HL-60 (cell line): ENCODE measurements around the gene OARD1.

ENCODE experiments used
- DNase-seq, 2 experiments: peaks; one replicate each; pipeline ENCODE4 v3.0.0-alpha.2; 2010 to 2020; ENCODE audit warnings: low read depth in 1 of 2, low spot score in 1 of 2
- H3K27ac ChIP-seq: fragments of 250-450 bp; sonication (Bioruptor Pico); replicated peaks from 2 replicates; pipeline ENCODE4 v1.5.1; 2020; ENCODE audit warnings: mild to moderate bottlenecking, moderate library complexity
- H3K27me3 ChIP-seq: fragments of 250-450 bp; sonication (Bioruptor Pico); 2 replicates; pipeline ENCODE4 v1.5.1; 2021; ENCODE audit warnings: mild to moderate bottlenecking, moderate library complexity; ENCODE audit not compliant: insufficient read depth, poor library complexity, severe bottlenecking
- H3K4me3 ChIP-seq: replicated peaks from 2 replicates; pipeline ENCODE4 v1.5.1; 2011; ENCODE audit warnings: mild to moderate bottlenecking, control low read depth, low read length; ENCODE audit not compliant: insufficient read depth
- GABPA ChIP-seq: IDR thresholded peaks from 2 replicates; pipeline ENCODE4 v1.6.1; 2012; ENCODE audit warnings: low read depth
- POLR2AphosphoS5 ChIP-seq: IDR thresholded peaks from 2 replicates; pipeline ENCODE4 v1.6.1; 2012; ENCODE audit warnings: low read depth
- SPI1 ChIP-seq: IDR thresholded peaks from 2 replicates; pipeline ENCODE4 v1.6.1; 2012; ENCODE audit warnings: low read depth, mild to moderate bottlenecking, borderline replicate concordance
- TF ChIP-seq, protein P1 (sequence below): IDR thresholded peaks from one replicate; pipeline ENCODE4 v1.5.1; 2011; ENCODE audit warnings: low read length, control low read depth, inconsistent platforms; ENCODE audit not compliant: insufficient read depth
- TF ChIP-seq, protein P2 (sequence below): IDR thresholded peaks from 2 replicates; pipeline ENCODE4 v1.6.1; 2012; ENCODE audit warnings: low read depth; ENCODE audit not compliant: insufficient replicate concordance

The OARD1 gene

DNA sequence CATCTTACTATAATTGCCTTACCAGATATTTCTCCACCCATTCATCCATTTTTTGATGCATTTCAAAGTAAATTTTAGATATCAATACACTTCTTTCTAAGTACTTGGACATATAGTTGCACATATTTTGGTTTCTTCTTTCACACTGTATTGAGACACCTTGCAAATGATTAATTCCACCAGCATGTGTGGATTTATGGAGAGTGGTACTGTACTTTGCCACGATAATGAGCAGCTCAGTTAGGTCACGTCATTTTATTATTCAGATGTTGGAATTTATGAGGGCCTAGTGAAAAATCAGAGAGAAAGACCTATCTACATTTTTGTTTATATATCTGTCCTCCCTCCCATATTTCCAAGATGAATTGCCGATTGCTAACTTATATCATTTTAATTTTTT lies 5.9 kb upstream of the OARD1 start:
- no peaks in the 10 kb centered on the region for H3K27me3 ChIP-seq
- H3K27ac ChIP-seq: no peak overlapping the region
- H3K4me3 ChIP-seq: no peak overlapping the region
- TF ChIP-seq, protein P1, sequence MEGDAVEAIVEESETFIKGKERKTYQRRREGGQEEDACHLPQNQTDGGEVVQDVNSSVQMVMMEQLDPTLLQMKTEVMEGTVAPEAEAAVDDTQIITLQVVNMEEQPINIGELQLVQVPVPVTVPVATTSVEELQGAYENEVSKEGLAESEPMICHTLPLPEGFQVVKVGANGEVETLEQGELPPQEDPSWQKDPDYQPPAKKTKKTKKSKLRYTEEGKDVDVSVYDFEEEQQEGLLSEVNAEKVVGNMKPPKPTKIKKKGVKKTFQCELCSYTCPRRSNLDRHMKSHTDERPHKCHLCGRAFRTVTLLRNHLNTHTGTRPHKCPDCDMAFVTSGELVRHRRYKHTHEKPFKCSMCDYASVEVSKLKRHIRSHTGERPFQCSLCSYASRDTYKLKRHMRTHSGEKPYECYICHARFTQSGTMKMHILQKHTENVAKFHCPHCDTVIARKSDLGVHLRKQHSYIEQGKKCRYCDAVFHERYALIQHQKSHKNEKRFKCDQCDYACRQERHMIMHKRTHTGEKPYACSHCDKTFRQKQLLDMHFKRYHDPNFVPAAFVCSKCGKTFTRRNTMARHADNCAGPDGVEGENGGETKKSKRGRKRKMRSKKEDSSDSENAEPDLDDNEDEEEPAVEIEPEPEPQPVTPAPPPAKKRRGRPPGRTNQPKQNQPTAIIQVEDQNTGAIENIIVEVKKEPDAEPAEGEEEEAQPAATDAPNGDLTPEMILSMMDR: no peak
- no peak for TF ChIP-seq GABPA
- no peak for TF ChIP-seq SPI1
- TF ChIP-seq, protein P2, sequence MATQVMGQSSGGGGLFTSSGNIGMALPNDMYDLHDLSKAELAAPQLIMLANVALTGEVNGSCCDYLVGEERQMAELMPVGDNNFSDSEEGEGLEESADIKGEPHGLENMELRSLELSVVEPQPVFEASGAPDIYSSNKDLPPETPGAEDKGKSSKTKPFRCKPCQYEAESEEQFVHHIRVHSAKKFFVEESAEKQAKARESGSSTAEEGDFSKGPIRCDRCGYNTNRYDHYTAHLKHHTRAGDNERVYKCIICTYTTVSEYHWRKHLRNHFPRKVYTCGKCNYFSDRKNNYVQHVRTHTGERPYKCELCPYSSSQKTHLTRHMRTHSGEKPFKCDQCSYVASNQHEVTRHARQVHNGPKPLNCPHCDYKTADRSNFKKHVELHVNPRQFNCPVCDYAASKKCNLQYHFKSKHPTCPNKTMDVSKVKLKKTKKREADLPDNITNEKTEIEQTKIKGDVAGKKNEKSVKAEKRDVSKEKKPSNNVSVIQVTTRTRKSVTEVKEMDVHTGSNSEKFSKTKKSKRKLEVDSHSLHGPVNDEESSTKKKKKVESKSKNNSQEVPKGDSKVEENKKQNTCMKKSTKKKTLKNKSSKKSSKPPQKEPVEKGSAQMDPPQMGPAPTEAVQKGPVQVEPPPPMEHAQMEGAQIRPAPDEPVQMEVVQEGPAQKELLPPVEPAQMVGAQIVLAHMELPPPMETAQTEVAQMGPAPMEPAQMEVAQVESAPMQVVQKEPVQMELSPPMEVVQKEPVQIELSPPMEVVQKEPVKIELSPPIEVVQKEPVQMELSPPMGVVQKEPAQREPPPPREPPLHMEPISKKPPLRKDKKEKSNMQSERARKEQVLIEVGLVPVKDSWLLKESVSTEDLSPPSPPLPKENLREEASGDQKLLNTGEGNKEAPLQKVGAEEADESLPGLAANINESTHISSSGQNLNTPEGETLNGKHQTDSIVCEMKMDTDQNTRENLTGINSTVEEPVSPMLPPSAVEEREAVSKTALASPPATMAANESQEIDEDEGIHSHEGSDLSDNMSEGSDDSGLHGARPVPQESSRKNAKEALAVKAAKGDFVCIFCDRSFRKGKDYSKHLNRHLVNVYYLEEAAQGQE: no peak
- TF ChIP-seq POLR2AphosphoS5: no peak
- DNase-seq: no peak

DNA sequence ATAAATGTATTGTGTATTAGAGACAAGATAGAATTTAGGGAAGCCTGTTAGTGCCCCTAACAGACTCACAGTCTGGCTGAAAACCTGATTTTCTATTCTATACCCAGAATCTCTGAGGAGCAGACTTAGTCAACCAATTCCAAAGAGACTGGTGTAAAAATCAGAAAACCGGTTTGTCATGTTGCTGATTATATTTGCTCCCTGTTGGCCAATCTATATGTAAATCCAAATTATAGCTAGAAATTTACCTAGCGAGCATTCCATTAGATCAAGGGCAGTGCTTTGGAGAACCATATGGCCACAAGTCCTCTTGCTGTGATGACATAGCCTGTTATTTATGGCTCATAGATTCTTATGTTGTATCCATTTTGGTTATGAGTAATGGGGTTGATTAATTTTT lies 5.4 kb upstream of the OARD1 start:
- Histone ChIP-seq H3K27me3 (no peaks in the 10 kb centered on the region), H3K27ac (no peak overlapping the region), H3K4me3 (no peak overlapping the region)
- TF ChIP-seq GABPA (no peak), SPI1 (no peak), POLR2AphosphoS5 (no peak)
- TF ChIP-seq, protein P1: no peak
- TF ChIP-seq, protein P2: no peak
- no peak for DNase-seq

DNA sequence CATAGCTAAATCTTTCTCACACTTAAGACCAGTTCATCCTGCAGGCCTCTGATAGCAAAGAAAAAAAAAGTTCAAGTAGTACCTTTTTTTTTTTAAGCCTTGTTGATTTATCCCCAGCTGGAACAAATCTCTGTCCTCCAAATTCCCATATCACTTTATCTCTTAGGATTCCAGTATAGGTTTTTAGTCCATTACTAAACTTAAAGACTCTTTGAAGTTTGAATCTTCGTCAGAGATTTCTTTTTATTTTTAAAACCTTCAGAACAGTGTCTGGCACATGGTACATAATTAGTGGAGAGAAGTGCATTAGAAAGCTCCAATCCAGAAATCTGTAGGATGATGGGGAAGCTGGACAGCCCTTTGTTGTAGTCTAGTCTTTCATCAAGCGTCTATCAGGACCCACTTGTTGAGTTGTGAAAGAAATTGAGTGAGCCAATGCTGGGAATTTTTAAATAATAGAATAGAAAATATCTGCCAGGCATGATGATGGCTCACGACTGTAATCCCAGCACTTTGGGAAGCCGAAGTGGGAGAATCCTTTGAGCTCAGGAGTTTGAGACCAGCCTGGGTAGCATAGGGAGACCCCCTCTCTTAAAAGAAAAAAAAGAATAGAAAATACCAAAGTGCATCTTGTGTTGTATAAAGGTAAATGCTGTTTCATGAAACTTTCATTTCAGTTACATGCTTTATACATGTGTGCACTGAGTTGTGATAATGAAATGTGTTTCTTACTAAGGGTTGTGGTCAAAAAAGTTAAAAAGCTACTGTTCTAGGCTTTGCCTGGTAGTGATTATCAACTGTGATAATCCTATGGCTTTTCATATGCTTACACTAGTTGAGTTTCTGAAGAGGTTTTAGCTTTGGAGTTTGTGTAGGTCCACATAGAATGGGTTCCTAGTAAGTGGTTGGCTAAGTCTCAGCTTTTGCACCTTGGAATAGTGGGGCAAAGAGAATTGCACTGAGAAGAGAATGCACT lies 3.8 kb upstream of the OARD1 start:
- Histone ChIP-seq H3K4me3 (no peak overlapping the region), H3K27ac (no peak overlapping the region)

More for the DNA sequence above, 3.8 kb upstream of the OARD1 start:
- DNase-seq: no peak
- H3K27me3 ChIP-seq: no peaks in the 10 kb centered on the region
- no peak for TF ChIP-seq GABPA
- TF ChIP-seq, protein P2: no peak
- no peak for TF ChIP-seq SPI1
- TF ChIP-seq, protein P1: no peak
- no peak for TF ChIP-seq POLR2AphosphoS5
